Measurements from ENCODE around the gene SNCG. TPM values are rescaled to one million over a fixed set of nuclear protein-coding genes. Genes with fewer than 3 reads are reported as not detected.

The SNCG gene
- total RNA-seq, 1 experiment from 2014 or later = 5.5 TPM

GRCh38 chr10:86958901-86959736, 720 bp downstream of the SNCG start:
- Mint-ChIP-seq H3K36me3 (ENCODE audit: insufficient read depth in 1 of 3, low read depth in 3 of 3) (no peaks in the 10 kb centered on the region; a peak in 1 of 7 replicates), H3K27me3 (ENCODE audit: low read depth) (no peaks in the 10 kb centered on the region; the same call in 1 of the 2 replicates), H3K4me3 (no peak overlapping the region; a peak in 1 of 5 replicates), H3K9me3 (peaks cover 0 to 1% of the 10 kb centered on the region in 2 experiments; a peak in 2 of 5 replicates), H3K4me1 (peaks cover 40 to 47% of the 10 kb centered on the region in 2 experiments), H3K27ac (peak overlapping the region in 2 of 3 experiments; percentile 64 to 89; a peak in 3 of 7 replicates)
- no peak overlapping the region for H3K4me2 ChIP-seq (ENCODE audit: insufficient read depth, insufficient read length, low read length)
- H3K18ac ChIP-seq (ENCODE audit: insufficient read length, low read depth, low read length) = no peak overlapping the region
- WGBS (ENCODE audit: extremely low coverage, insufficient read length, low lambda C conversion rate) = no CpG with 5 or more reads among the region's 16 CpGs
- no peak overlapping the region for H2BK5ac ChIP-seq (ENCODE audit: insufficient read length, low read length)
- H3K9me3 ChIP-seq (ENCODE audit: control insufficient read depth, low read depth, low read length) = no peaks in the 10 kb centered on the region
- H2AK5ac ChIP-seq (ENCODE audit: insufficient read length, low read length) = no peak overlapping the region
- H3K27me3 ChIP-seq (ENCODE audit: insufficient read depth, low read length) = no peaks in the 10 kb centered on the region
- H3K79me2 ChIP-seq (ENCODE audit: insufficient read depth, low read length) = no peaks in the 10 kb centered on the region
- H3T11ph ChIP-seq (ENCODE audit: low read length) = no peak overlapping the region
- H2AFZ ChIP-seq (ENCODE audit: low read length) = no peak overlapping the region
- H4K91ac ChIP-seq (ENCODE audit: insufficient read length, low read depth, low read length) = no peak overlapping the region
- no peak overlapping the region for H4K5ac ChIP-seq (ENCODE audit: insufficient read length, low read depth, low read length)
- H2BK12ac ChIP-seq (ENCODE audit: insufficient read length, low read depth, low read length) = no peak overlapping the region
- no peak overlapping the region for H3K27ac ChIP-seq (ENCODE audit: insufficient read length, low read depth, low read length)
- H3K56ac ChIP-seq (ENCODE audit: insufficient read length, low read depth, low read length) = no peak overlapping the region
- no peak overlapping the region for H3K23ac ChIP-seq (ENCODE audit: insufficient read length, low read depth, low read length)
- no peak overlapping the region for H3K14ac ChIP-seq (ENCODE audit: insufficient read depth, low read length)
- H2BK20ac ChIP-seq (ENCODE audit: low read depth, low read length, poor library complexity, severe bottlenecking) = no peak overlapping the region
- peaks cover 7% of the 10 kb centered on the region; the same call in 1 of the 2 replicates for H3K4me1 ChIP-seq (ENCODE audit: insufficient read depth, low read length)
- TF ChIP-seq, protein P1, sequence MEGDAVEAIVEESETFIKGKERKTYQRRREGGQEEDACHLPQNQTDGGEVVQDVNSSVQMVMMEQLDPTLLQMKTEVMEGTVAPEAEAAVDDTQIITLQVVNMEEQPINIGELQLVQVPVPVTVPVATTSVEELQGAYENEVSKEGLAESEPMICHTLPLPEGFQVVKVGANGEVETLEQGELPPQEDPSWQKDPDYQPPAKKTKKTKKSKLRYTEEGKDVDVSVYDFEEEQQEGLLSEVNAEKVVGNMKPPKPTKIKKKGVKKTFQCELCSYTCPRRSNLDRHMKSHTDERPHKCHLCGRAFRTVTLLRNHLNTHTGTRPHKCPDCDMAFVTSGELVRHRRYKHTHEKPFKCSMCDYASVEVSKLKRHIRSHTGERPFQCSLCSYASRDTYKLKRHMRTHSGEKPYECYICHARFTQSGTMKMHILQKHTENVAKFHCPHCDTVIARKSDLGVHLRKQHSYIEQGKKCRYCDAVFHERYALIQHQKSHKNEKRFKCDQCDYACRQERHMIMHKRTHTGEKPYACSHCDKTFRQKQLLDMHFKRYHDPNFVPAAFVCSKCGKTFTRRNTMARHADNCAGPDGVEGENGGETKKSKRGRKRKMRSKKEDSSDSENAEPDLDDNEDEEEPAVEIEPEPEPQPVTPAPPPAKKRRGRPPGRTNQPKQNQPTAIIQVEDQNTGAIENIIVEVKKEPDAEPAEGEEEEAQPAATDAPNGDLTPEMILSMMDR (conservative IDR thresholded peaks at IDR 0.05) = no peak
- no peak overlapping the region for H4K8ac ChIP-seq (replicated peaks; ENCODE audit: insufficient read length, low read depth, low read length)
- no peaks in the 10 kb centered on the region for H4K20me1 ChIP-seq (ENCODE audit: control insufficient read depth, insufficient read depth, insufficient read length)
- no peak overlapping the region for H2BK15ac ChIP-seq (ENCODE audit: low read depth, low read length)
- peak; percentile 58 for DNase-seq
- H3K4ac ChIP-seq (ENCODE audit: low read depth, low read length) = no peak overlapping the region
- no peaks in the 10 kb centered on the region for H3K23me2 ChIP-seq (ENCODE audit: insufficient read length, low read depth, low read length, poor library complexity, severe bottlenecking)
- no peak overlapping the region for H3K9ac ChIP-seq (ENCODE audit: extremely low read depth, insufficient read length, low read length)
- H2BK120ac ChIP-seq (ENCODE audit: low read depth, low read length, poor library complexity, severe bottlenecking) = no peak overlapping the region
- no peaks in the 10 kb centered on the region for H3K79me1 ChIP-seq (ENCODE audit: insufficient read depth, low read depth, low read length, poor library complexity, severe bottlenecking)
